HG02798 (cell line): ENCODE measurements around the gene LIN54.
A peak's percentile ranks its signal among the peaks of the same experiment; 100 is the strongest.
"Not testable (repeated sequence)": the region's sequence is repeated elsewhere in the genome, so short reads cannot be mapped to it uniquely, and the experiment has no call there.

Source experiments
- ATAC-seq: cut with Tn5 transposase; IDR thresholded peaks from one replicate; pipeline ENCODE4 v1.9.1; 2021; ENCODE audit warnings: mild to moderate bottlenecking; ENCODE audit not compliant: unreplicated experiment, poor library complexity

Gene LIN54

GRCh38 chr4:82954212-82954611 is 56.4 kb downstream of the LIN54 start:
- no peak for ATAC-seq

- ATAC-seq: no peak
Observed at GRCh38 chr4:82951196-82951595, 59.4 kb downstream of the LIN54 start.

- no peak for ATAC-seq
Observed at GRCh38 chr4:82948647-82949204, 61.9 kb downstream of the LIN54 start.

DNA sequence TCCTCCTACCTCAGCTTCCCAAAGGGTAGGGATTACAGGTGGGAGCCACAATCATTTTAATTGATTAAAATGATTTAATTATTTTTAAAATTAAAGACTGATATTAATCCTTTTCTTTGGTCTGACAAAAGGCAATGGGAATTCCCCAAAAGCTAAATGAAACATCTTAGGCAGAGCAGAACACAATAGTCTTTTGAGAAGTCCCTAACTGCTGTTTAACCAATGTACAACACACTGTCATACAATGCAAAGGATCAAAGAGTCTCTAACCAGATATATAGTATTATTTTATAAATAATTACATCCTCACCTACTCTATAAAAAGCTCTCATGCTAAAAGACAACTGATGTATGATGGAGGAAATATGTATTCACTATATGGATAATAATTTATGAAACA is 63.1 kb downstream of the LIN54 start:
- no peak for ATAC-seq

DNA sequence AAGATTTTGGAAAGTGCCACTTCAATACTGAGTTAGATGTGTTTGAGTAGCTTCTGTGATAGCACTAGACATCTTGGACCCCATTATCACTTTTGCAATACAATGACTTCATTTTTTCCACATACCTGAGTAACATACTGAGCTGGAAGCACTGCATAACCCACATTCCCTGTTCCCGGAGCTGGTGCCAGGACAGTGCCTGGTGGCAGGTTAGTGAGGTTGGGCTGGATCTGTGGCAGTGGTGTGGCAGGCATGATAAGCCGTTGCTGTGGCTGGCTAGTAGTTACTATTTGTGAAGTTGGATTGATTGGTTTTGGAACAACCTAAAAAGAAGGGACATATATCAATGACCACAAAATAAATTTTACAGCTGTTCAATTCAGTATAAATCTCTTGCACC is 71.2 kb downstream of the LIN54 start:
- ATAC-seq: no peak

DNA sequence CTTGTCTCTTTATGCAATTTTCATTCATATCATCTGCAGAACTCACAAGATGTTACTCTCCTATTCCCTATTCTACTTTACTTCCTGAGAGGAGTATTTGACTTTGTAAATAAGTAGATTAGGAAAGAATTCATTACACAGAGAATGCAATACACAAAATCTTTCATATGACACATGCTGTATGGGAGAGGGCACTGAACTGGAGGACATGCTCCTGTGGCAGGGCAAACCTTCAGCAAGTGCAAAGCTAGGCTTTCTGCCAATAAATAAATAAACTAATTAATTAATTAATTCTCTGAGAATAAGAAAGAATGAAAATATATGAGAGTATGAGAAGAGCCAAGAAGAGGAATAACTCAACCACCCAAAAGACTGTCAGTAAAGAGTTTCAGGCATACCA is 76.2 kb downstream of the LIN54 start:
- ATAC-seq: no peak

DNA sequence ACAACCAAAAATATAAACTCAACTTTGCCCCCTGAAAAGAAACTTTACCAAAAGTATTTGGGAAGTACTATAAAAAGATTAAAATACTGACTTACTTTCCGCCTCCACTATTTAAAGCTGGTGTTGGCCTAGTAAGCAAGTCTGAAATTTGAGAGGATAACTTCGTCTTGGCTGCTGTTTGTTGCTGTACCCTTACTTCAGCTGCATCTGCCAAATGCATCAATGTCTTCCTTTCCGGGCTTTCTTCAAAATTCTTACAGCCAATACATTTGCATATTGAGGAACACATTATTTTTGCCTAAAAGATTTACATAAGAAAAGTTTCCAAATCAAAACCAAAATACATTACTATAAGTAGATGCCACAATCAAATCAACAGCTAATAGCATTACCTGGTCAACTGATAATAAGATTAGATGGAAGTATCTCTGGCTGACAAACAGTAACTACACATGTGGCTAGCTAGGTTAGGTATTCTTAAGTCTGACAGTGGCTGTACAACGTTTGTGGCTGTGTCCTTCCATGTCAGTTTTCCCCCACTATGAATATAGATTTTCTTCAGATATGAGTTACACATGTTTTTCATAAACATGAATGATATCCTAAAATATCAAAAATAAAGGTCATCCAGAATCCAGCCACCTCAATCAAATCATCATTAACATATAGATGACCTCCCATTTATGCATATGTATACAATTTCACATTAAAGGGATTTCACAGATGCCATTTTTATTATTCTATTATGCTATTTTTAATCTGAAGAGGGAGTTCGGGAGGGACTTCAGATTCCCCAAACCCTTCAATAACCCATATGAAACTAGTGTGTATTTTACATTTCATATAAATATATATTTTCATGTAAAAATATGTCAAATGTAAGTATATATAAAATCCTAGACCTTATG is 79.5 kb downstream of the LIN54 start:
- no peak for ATAC-seq

GRCh38 chr4:82921795-82922194 is 88.8 kb downstream of the LIN54 start:
- no peak for ATAC-seq

DNA sequence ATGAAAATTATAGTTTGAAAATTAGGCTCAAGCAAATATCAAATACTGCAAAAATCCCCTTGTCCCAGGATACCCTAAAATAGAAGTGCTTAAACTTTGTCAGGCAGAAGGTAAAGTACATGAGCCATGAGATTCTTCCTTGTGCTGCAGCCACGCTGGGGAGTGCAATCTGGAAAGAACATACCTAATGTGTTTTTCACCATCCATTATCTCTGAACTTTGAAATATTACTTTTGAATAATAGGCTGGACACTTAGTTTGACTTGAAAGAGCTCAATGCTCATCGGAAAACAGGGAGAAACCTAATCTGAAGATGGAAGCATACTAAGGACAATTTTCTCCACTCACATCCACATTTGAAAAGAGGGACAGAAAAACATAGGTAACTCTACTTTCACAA is 91.2 kb downstream of the LIN54 start:
- ATAC-seq: no peak

DNA sequence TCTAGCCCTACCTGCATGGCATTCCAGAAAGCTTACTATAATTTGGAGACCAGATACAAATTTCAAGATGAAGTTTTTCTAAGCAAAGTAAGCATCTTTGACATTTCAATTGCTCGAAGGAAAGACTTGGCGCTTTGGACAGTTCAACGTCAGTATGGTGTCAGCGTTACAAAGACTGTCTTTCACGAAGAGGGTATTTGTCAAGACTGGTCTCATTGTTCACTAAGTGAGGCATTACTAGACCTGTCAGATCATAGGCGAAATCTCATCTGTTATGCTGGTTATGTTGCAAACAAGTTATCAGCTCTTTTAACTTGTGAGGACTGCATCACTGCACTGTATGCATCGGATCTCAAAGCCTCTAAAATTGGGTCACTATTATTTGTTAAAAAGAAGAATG is 92.5 kb downstream of the LIN54 start:
- no peak for ATAC-seq

DNA sequence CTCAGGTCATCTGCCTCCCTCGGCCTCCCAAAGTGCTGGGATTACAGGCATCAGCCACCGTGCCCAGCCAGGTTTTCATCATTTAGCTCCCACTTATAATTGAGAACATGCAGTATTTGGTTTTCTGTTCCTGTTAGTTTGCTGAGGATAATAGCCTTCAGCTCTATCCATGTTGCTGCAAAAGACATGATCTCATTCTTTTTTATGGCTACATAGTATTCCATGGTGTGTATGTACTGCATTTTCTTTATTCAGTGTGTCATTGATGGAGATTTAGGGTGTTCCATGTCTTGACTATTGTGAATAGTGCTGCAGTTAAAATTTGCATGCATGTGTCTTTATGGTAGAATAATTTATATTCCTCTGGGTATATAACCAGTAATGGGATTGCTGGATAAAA is 96.7 kb downstream of the LIN54 start:
- ATAC-seq: not testable (repeated sequence)

DNA sequence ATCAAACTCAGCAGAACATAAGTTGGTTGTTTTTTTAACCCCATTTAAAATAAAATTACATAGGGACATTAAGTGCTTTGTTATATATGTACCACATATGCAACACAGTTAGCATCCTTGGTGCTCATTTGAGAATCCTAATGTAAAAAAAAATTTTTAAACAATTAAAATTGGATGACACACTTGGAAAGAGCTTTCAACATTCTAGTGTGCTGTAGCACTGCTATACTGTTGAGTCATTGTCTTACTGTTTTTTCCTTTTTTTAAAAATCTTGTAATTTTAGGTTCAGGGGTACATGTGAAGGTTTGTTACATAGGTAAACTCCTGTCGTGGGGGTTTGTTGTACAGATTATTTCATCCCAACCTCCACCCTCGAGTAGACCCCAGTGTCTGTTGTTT is 97.3 kb downstream of the LIN54 start:
- no peak for ATAC-seq

- ATAC-seq: no peak
Observed at GRCh38 chr4:82909326-82909725, 101.3 kb downstream of the LIN54 start.

DNA sequence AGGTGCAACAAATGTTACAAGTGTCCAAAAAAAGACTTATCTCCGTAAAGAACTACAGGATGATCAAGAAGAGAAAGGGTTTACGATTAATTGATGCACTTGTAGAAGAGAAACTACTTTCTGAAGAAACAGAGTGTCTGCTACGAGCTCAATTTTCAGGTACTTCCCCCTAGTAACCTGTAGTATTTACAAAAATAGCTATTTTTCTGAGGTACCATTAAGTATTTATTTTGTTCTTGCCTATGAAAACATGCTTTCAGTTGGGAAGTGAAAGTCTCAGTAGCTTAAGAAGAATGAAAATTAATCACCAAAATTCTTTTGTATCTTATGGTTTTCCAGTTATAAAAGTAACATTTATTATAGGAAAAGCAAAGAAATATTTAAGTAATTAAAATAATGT is 104.2 kb downstream of the LIN54 start:
- peak; percentile 54 for ATAC-seq

DNA sequence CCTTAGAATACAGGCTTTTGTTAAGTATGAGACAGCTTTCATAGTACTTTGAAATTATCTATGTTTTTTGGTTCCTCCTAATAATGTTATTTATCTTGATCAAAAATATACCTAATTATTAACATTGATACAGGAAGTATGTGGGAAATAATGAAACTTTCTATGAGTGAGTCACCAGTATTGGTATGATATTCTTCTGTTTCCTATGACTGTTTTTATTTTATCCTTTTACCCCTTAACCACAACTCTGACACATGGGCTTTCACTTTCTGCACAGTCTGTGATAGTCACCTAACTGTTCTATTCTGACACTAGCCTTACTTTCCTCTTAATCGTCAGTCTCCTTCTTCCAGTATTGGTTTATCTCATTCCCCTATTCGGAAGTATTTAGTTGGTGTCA is 105.4 kb downstream of the LIN54 start:
- ATAC-seq: peak; percentile 38

DNA sequence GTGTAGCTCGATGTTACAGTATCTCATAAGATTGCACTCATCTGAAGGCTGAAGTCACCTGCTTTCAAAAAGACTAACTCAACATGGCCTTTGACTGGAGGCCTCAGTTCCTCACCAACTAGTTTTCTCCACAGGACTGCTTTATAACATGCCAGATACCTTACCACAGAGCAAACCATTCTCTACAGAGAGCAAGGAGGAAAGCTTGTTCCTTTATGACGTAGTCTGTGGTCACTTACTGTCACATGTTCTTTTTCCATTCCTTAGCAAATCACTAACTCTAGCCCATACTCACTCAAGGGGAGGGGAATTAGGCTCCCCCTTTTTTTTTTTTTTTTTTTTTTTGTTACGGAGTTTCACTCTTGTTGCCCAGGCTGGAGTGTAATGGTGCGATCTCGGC is 106.9 kb downstream of the LIN54 start:
- ATAC-seq: no peak

DNA sequence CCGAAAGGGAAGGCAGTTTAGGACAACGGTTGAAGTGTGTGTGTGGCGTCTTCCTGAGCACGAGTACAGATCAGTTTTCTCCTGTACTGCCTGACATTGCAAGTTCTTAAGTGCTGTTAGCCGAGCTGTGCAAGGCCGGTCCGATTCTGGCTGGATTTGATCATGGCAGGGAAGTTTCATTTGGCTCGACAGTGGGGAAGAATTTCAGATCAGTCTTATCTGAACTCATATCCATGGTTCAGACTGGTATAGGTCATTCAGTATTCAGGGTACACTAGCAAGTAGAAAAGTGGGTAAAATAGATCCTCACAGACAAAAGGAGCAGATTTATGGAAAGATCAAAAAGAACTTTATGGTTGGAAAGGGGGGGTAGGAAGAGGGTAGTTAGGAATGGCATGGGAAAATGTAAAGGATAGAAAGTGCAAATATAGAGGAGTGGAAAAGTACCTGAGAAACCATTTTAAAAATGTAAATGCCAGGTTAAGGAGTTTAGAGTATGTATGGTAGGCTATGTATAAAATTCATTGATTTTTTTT is 109.4 kb downstream of the LIN54 start:
- no peak for ATAC-seq

GRCh38 chr4:82900411-82901182 is 110.0 kb downstream of the LIN54 start, which contains the start of gene THAP9:
THAP9 (plus strand) TSS chr4:82900735; CDS start chr4:82900803, 68 bp downstream.
- peak; percentile 95 for ATAC-seq

- ATAC-seq: peak; percentile 1
Observed at GRCh38 chr4:82900066-82900410, 110.6 kb downstream of the LIN54 start.

GRCh38 chr4:82899374-82900065 is 111.1 kb downstream of the LIN54 start:
- no peak for ATAC-seq
